BE2C (cell line): Measurements from ENCODE around the gene NPAS3.

Experiments used
- DNase-seq: peaks from one replicate; pipeline ENCODE4 v3.0.0-alpha.2; 2020
- H3K27me3 ChIP-seq: fragments of 250-450 bp; sonication (Bioruptor Pico); 2 replicates; pipeline ENCODE4 v1.5.1; 2020; ENCODE audit warnings: mild to moderate bottlenecking
- H3K36me3 ChIP-seq: fragments of 250-450 bp; sonication (Bioruptor Pico); 2 replicates; pipeline ENCODE4 v1.5.1; 2020; ENCODE audit warnings: mild to moderate bottlenecking
- H3K4me1 ChIP-seq: fragments of 250-450 bp; sonication (Bioruptor Pico); 2 replicates; pipeline ENCODE4 v1.5.1; 2020
- H3K4me3 ChIP-seq: 2 replicates; pipeline ENCODE4 v1.5.1; 2011; ENCODE audit warnings: low read depth, low read length
- H3K9me3 ChIP-seq: fragments of 250-450 bp; sonication (Bioruptor Pico); 2 replicates; pipeline ENCODE4 v1.5.1; 2020
- CTCF ChIP-seq: IDR thresholded peaks from 2 replicates; pipeline ENCODE4 v1.5.1; 2012; ENCODE audit warnings: mild to moderate bottlenecking, low read depth, low read length

Gene NPAS3

DNA sequence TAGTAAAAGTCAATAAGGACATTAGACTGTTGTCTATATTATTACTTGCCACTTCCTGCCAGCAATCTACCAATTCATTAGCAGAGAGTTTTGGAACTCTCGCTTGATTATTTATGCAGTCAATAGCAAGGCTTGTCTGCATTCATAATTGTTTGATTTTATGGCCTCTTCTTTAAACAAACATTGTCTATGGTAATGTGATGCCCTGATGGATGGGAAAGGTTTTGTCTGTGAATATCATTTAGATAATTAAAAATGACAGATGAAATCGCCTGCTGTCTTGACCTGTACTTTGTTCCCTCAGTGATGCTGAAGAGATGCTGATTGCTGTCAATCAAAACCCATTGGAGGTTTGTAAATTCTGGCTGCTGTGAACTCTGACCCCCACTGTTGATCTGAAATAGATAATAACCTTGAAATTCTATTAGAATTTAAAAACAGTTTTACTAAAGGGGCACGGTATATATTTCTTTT is 455.3 kb downstream of the NPAS3 start:
- no peak for DNase-seq
- Histone ChIP-seq H3K9me3 (no peaks in the 10 kb centered on the region), H3K4me3 (no peak overlapping the region), H3K36me3 (no peaks in the 10 kb centered on the region), H3K27me3 (peaks cover 3% of the 10 kb centered on the region; the same call in 1 of the 2 replicates), H3K4me1 (0 out of 2 replicates have a peak, but pooled peaks cover 3% of the 10 kb centered on the region)
- no peak for TF ChIP-seq CTCF

DNA sequence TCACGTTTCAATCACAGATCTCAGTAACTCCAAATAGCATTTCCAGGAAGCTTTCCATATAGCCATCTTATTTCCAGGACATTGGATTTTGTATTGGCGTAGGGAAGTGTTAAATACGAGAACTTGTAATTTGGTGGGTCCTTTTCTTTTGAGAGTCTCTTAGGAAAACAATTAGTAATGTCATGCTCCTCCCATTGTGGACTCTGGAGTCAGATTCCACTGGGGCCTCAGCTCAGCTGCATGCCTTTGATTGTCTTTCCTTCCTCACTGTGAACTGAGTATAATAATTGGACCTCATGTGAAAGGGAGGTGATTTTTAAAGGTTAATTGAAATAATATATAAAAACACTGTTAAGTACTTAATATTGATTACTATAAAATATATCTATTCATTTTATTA is 462.6 kb downstream of the NPAS3 start:
- H3K9me3 ChIP-seq: no peaks in the 10 kb centered on the region; the same call in 1 of the 2 replicates
- peaks cover 4% of the 10 kb centered on the region; the same call in 1 of the 2 replicates for H3K27me3 ChIP-seq
- DNase-seq: no peak
- TF ChIP-seq CTCF: no peak
- no peak overlapping the region for H3K4me3 ChIP-seq
- no peaks in the 10 kb centered on the region for H3K4me1 ChIP-seq
- no peaks in the 10 kb centered on the region for H3K36me3 ChIP-seq

DNA sequence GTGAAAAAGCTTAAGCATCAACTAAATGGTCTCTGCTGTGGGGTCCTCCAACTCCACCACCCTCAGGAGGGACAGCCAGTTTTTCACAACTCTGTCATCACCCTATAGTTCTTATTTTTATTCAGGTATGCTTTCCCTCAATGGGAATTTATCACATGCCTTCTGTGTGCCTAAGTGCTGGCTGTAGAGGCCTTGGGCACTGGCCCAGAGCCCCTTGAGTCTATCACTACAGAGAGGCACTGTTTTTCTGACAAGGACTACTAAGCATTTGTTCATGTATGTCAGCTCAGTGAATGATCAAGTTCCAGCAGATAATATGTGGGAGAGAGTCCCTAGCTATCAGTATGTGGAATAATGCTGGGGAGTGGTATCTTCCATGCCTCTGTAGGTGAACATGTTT is 463.9 kb downstream of the NPAS3 start:
- H3K9me3 ChIP-seq: no peaks in the 10 kb centered on the region; the same call in 1 of the 2 replicates
- H3K4me3 ChIP-seq: no peak overlapping the region
- DNase-seq: no peak
- H3K27me3 ChIP-seq: peaks cover 4% of the 10 kb centered on the region; the same call in 1 of the 2 replicates
- H3K4me1 ChIP-seq: no peaks in the 10 kb centered on the region
- no peak for TF ChIP-seq CTCF
- no peaks in the 10 kb centered on the region for H3K36me3 ChIP-seq

DNA sequence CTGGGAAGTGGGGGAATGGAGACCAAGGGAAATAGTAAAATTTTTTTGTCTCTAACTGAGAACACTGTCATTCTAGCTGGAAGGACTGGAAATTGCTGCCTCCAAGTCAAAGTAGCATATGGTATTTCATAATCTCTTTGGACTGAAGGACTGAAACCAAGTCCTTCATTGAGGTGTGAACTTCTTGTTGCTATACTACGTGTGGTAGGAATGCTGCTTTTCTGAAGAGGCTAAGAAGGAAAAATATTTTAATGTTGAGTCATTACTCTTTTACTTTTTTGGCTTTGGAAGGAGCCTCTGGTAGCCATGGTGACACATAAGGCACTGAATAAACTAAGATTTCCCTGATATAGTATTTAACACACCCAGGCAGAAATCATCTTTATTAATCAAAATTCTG is 465.4 kb downstream of the NPAS3 start:
- no peak for DNase-seq
- Histone ChIP-seq H3K4me3 (no peak overlapping the region), H3K27me3 (no peaks in the 10 kb centered on the region), H3K4me1 (no peaks in the 10 kb centered on the region), H3K9me3 (no peaks in the 10 kb centered on the region; the same call in 1 of the 2 replicates), H3K36me3 (no peaks in the 10 kb centered on the region)
- TF ChIP-seq CTCF: no peak

GRCh38 chr14:33404964-33405574 is 466.4 kb downstream of the NPAS3 start:
- Histone ChIP-seq H3K4me3 (no peak overlapping the region), H3K36me3 (no peaks in the 10 kb centered on the region), H3K9me3 (no peaks in the 10 kb centered on the region; the same call in 1 of the 2 replicates), H3K27me3 (no peaks in the 10 kb centered on the region), H3K4me1 (no peaks in the 10 kb centered on the region)
- TF ChIP-seq CTCF: no peak
- DNase-seq: no peak

DNA sequence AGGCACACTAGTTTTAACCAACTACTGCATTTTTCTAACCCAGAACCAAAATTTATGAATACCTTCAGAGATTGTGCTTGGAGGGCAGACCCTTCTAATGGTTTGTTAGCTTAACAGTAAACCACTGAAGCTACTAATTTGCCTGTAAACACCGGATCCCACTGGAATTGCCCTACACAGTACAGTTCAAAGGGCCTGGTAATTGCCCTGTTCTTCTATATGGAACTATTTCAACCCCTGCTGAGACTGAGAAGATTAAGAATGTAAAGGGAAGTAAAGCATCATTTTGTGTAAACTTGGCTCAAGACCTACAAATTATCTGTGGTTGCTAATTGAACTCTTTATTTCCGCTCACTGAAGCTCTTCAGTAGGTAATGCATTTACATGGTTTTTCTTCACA is 468.1 kb downstream of the NPAS3 start:
- no peak overlapping the region for H3K4me3 ChIP-seq
- TF ChIP-seq CTCF: no peak
- no peaks in the 10 kb centered on the region for H3K36me3 ChIP-seq
- DNase-seq: no peak
- H3K4me1 ChIP-seq: no peaks in the 10 kb centered on the region
- H3K9me3 ChIP-seq: no peaks in the 10 kb centered on the region; the same call in 1 of the 2 replicates
- no peaks in the 10 kb centered on the region; the same call in 1 of the 2 replicates for H3K27me3 ChIP-seq
